ENCODE data around the gene CHKB. TPM values are rescaled to one million over a fixed set of nuclear protein-coding genes. Genes with fewer than 3 reads are reported as not detected.
A peak's percentile ranks its signal among the peaks of the same experiment; 100 is the strongest.
"Not testable (repeated sequence)": the region's sequence is repeated elsewhere in the genome, so short reads cannot be mapped to it uniquely, and the experiment has no call there.

CHKB gene
- total RNA-seq, 1 experiment from 2014 or later, result 77.8 TPM

DNA sequence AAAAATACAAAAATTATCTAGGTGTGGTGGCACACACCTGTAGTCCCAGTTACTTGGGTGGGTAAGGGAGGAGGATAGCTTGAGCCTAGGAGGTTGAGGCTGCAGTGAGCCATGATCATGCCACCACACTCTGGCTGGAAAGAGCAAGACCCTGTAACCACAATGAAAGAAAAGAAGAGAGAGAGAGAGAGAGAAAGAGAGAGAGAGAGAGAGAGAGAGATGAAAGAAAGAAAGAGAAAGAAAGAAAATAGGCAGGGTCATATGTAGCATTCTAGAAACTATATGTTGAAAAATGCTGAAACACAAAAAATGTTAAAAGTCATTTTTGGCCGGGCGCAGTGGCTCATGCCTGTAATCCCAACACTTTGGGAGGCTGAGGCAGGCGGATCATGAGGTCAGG lies 31.6 kb upstream of the CHKB start:
- not testable (repeated sequence) for H3K9ac ChIP-seq (ENCODE audit: low read length); H3K9me3 ChIP-seq (ENCODE audit: low read length); H3K27me3 ChIP-seq (ENCODE audit: low read length); H3K4me3 ChIP-seq (ENCODE audit: low read length); H3K36me3 ChIP-seq (ENCODE audit: insufficient read depth, low read length); H3K9me2 ChIP-seq (replicated peaks; ENCODE audit: insufficient read depth, low read length); H2AFZ ChIP-seq (ENCODE audit: low read length); DNase-seq; H3K4me2 ChIP-seq (ENCODE audit: low read depth, low read length, poor library complexity, severe bottlenecking); H4K20me1 ChIP-seq (ENCODE audit: insufficient read depth, low read depth, low read length); H3K27ac ChIP-seq (ENCODE audit: low read length); H3K79me2 ChIP-seq (ENCODE audit: low read length); H3K4me1 ChIP-seq (ENCODE audit: low read length)

- no peaks in the 10 kb centered on the region for H3K36me3 ChIP-seq (ENCODE audit: insufficient read depth, low read length)
- no peaks in the 10 kb centered on the region for H3K27me3 ChIP-seq (ENCODE audit: low read length)
- no peaks in the 10 kb centered on the region for H3K4me1 ChIP-seq (ENCODE audit: low read length)
- H2AFZ ChIP-seq (ENCODE audit: low read length), result no peak overlapping the region
- H3K27ac ChIP-seq (ENCODE audit: low read length), result no peak overlapping the region
- no peak overlapping the region for H3K4me2 ChIP-seq (ENCODE audit: low read depth, low read length, poor library complexity, severe bottlenecking)
- no peak for DNase-seq
- H3K9ac ChIP-seq (ENCODE audit: low read length), result no peak overlapping the region
- H3K9me2 ChIP-seq (replicated peaks; ENCODE audit: insufficient read depth, low read length), result no peaks in the 10 kb centered on the region
- no peaks in the 10 kb centered on the region for H4K20me1 ChIP-seq (ENCODE audit: insufficient read depth, low read depth, low read length)
- no peak overlapping the region for H3K4me3 ChIP-seq (ENCODE audit: low read length)
- H3K79me2 ChIP-seq (ENCODE audit: low read length), result no peaks in the 10 kb centered on the region
- H3K9me3 ChIP-seq (ENCODE audit: low read length), result no peaks in the 10 kb centered on the region
Measured at GRCh38 chr22:50613291-50613981, 30.8 kb upstream of the CHKB start.

GRCh38 chr22:50612528-50613221 lies 30.0 kb upstream of the CHKB start:
- no peaks in the 10 kb centered on the region for H3K9me2 ChIP-seq (replicated peaks; ENCODE audit: insufficient read depth, low read length)
- H3K4me2 ChIP-seq (ENCODE audit: low read depth, low read length, poor library complexity, severe bottlenecking), result no peak overlapping the region
- peak; percentile 61 for DNase-seq
- H3K36me3 ChIP-seq (ENCODE audit: insufficient read depth, low read length), result no peaks in the 10 kb centered on the region
- no peaks in the 10 kb centered on the region for H4K20me1 ChIP-seq (ENCODE audit: insufficient read depth, low read depth, low read length)
- H3K27me3 ChIP-seq (ENCODE audit: low read length), result no peaks in the 10 kb centered on the region
- no peaks in the 10 kb centered on the region for H3K79me2 ChIP-seq (ENCODE audit: low read length)
- no peak overlapping the region for H3K4me3 ChIP-seq (ENCODE audit: low read length)
- H3K4me1 ChIP-seq (ENCODE audit: low read length), result no peaks in the 10 kb centered on the region
- no peak overlapping the region for H3K27ac ChIP-seq (ENCODE audit: low read length)
- no peaks in the 10 kb centered on the region for H3K9me3 ChIP-seq (ENCODE audit: low read length)
- no peak overlapping the region for H3K9ac ChIP-seq (ENCODE audit: low read length)
- H2AFZ ChIP-seq (ENCODE audit: low read length), result no peak overlapping the region

DNA sequence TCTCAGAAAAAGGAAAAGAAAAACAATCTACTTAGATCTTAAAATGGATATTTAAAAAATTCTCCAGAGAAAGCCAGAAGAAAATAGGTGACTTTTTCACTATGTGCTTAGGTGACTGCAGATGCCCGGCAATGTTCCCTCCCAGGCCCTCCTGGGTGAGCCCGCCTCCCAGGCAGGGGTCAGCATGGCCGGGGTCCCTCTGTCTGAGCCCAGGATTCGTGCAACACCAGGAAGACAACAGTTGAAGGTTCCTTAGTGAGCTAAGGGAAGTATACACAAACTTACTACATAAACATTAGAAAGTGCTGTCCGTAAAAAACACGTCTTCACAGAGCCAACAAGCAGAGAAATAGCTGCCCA lies 29.5 kb upstream of the CHKB start:
- Histone ChIP-seq H3K27me3 (ENCODE audit: low read length) (no peaks in the 10 kb centered on the region), H3K9me3 (ENCODE audit: low read length) (no peaks in the 10 kb centered on the region), H3K79me2 (ENCODE audit: low read length) (no peaks in the 10 kb centered on the region), H3K4me3 (ENCODE audit: low read length) (no peak overlapping the region), H3K9me2 (replicated peaks; ENCODE audit: insufficient read depth, low read length) (no peaks in the 10 kb centered on the region), H3K4me2 (ENCODE audit: low read depth, low read length, poor library complexity, severe bottlenecking) (no peak overlapping the region), H3K9ac (ENCODE audit: low read length) (no peak overlapping the region), H4K20me1 (ENCODE audit: insufficient read depth, low read depth, low read length) (no peaks in the 10 kb centered on the region), H2AFZ (ENCODE audit: low read length) (no peak overlapping the region), H3K4me1 (ENCODE audit: low read length) (no peaks in the 10 kb centered on the region), H3K27ac (ENCODE audit: low read length) (no peak overlapping the region), H3K36me3 (ENCODE audit: insufficient read depth, low read length) (no peaks in the 10 kb centered on the region)
- DNase-seq, result no peak

DNA sequence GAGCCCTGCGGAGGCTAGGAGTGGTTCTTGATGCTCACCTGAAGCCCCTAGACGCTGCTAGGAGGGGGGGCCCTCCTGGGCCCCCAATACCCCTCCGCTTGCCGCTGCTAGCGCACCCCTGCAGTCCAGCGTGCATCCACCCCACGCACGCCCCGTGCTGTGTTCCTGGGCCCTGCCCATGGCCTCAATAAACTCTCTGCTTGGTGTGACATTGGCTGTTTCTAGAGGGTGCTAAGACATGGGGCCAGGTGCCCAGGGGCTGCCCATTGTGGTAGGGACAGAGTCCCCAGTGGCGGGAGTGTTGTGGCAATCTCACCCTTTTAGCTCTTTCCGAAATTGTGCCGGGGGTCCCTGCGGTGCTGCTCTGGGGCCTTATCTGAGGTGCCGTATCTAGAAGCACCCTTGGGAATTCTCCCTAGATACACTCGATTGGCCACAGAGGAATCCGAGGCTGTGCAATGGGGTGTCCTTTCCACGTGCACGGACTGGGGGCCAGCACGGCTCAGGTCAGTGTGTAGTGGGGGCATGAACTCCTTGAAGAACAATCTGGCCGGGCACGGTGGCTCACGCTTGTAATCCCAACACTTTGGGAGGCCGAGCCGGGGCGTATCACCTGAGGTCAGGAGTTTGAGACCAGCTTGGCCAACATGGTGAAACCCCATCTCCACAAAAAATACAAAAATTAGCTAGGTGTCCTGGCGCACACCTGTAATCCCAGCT lies 28.9 kb upstream of the CHKB start:
- Histone ChIP-seq H3K9me2 (replicated peaks; ENCODE audit: insufficient read depth, low read length) (no peaks in the 10 kb centered on the region), H4K20me1 (ENCODE audit: insufficient read depth, low read depth, low read length) (no peaks in the 10 kb centered on the region), H3K4me3 (ENCODE audit: low read length) (no peak overlapping the region), H3K4me1 (ENCODE audit: low read length) (no peaks in the 10 kb centered on the region), H3K27ac (ENCODE audit: low read length) (no peak overlapping the region), H3K79me2 (ENCODE audit: low read length) (no peaks in the 10 kb centered on the region), H3K36me3 (ENCODE audit: insufficient read depth, low read length) (no peaks in the 10 kb centered on the region), H3K9me3 (ENCODE audit: low read length) (no peaks in the 10 kb centered on the region), H3K27me3 (ENCODE audit: low read length) (no peaks in the 10 kb centered on the region), H3K4me2 (ENCODE audit: low read depth, low read length, poor library complexity, severe bottlenecking) (no peak overlapping the region), H2AFZ (ENCODE audit: low read length) (no peak overlapping the region), H3K9ac (ENCODE audit: low read length) (no peak overlapping the region)
- DNase-seq, result no peak

DNA sequence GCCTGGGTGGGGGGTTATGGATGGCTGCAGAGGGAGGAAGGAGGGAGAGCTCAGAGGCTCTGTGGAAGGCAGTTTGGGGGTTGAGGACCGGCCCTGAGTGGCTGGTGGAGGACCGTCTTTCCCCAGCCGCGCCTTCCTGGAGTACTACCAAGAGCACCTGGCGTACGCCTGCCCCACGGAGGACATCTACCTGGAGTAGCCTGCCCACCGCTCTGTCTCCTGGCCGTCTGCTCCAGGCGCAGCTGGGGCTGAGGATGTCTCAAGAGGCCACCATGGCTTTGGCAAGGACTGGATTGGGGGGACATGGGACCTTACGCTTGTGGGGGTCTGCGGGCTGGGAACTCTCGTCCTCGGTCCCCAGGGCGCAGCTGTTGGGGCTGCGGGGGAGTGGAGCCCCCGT lies 27.9 kb upstream of the CHKB start:
- no peaks in the 10 kb centered on the region for H3K79me2 ChIP-seq (ENCODE audit: low read length)
- H3K27me3 ChIP-seq (ENCODE audit: low read length), result no peaks in the 10 kb centered on the region
- H3K9me3 ChIP-seq (ENCODE audit: low read length), result no peaks in the 10 kb centered on the region
- H4K20me1 ChIP-seq (ENCODE audit: insufficient read depth, low read depth, low read length), result no peaks in the 10 kb centered on the region
- H3K4me2 ChIP-seq (ENCODE audit: low read depth, low read length, poor library complexity, severe bottlenecking), result no peak overlapping the region
- H3K9ac ChIP-seq (ENCODE audit: low read length), result no peak overlapping the region
- H3K27ac ChIP-seq (ENCODE audit: low read length), result no peak overlapping the region
- peaks cover 6% of the 10 kb centered on the region for H3K4me1 ChIP-seq (ENCODE audit: low read length)
- no peaks in the 10 kb centered on the region for H3K36me3 ChIP-seq (ENCODE audit: insufficient read depth, low read length)
- no peak overlapping the region for H2AFZ ChIP-seq (ENCODE audit: low read length)
- no peak overlapping the region for H3K4me3 ChIP-seq (ENCODE audit: low read length)
- no peak for DNase-seq
- no peaks in the 10 kb centered on the region for H3K9me2 ChIP-seq (replicated peaks; ENCODE audit: insufficient read depth, low read length)

DNA sequence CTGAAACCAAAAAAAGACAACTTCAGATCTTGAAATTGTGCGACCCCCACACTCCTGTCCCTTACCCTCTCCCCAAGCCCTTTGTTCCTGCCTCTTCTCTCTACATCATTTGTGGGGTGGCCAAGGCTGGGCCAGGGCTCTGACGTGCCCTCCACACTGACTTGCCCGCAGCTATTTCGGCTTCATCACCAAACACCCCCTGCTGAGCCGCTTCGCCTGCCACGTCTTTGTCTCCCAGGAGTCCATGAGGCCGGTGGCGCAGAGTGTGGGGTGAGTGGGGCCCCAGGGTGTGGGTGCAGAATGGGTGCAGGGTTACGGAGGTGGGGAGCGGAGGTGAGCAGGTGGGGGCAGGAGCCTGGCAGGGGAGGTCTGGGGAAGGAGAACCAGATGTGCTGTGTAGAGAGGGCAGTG lies 27.4 kb upstream of the CHKB start:
- Histone ChIP-seq H3K4me1 (ENCODE audit: low read length) (peaks cover 10% of the 10 kb centered on the region), H3K9me3 (ENCODE audit: low read length) (no peaks in the 10 kb centered on the region), H3K9ac (ENCODE audit: low read length) (no peak overlapping the region), H3K4me2 (ENCODE audit: low read depth, low read length, poor library complexity, severe bottlenecking) (no peak overlapping the region), H3K27ac (ENCODE audit: low read length) (no peak overlapping the region), H3K27me3 (ENCODE audit: low read length) (no peaks in the 10 kb centered on the region), H3K4me3 (ENCODE audit: low read length) (no peak overlapping the region), H2AFZ (ENCODE audit: low read length) (no peak overlapping the region), H3K36me3 (ENCODE audit: insufficient read depth, low read length) (no peaks in the 10 kb centered on the region), H3K79me2 (ENCODE audit: low read length) (no peaks in the 10 kb centered on the region), H3K9me2 (replicated peaks; ENCODE audit: insufficient read depth, low read length) (no peaks in the 10 kb centered on the region), H4K20me1 (ENCODE audit: insufficient read depth, low read depth, low read length) (no peaks in the 10 kb centered on the region)
- DNase-seq, result no peak

- H3K36me3 ChIP-seq (ENCODE audit: insufficient read depth, low read length), result no peaks in the 10 kb centered on the region
- no peak for DNase-seq
Measured at GRCh38 chr22:50609599-50609998, 26.9 kb upstream of the CHKB start.

More at GRCh38 chr22:50609599-50609998, 26.9 kb upstream of the CHKB start:
- Histone ChIP-seq H3K4me3 (ENCODE audit: low read length) (no peak overlapping the region), H3K9ac (ENCODE audit: low read length) (no peak overlapping the region), H3K4me2 (ENCODE audit: low read depth, low read length, poor library complexity, severe bottlenecking) (no peak overlapping the region), H4K20me1 (ENCODE audit: insufficient read depth, low read depth, low read length) (no peaks in the 10 kb centered on the region), H3K27me3 (ENCODE audit: low read length) (no peaks in the 10 kb centered on the region), H3K9me3 (ENCODE audit: low read length) (no peaks in the 10 kb centered on the region), H2AFZ (ENCODE audit: low read length) (no peak overlapping the region), H3K79me2 (ENCODE audit: low read length) (no peaks in the 10 kb centered on the region), H3K9me2 (replicated peaks; ENCODE audit: insufficient read depth, low read length) (no peaks in the 10 kb centered on the region), H3K27ac (ENCODE audit: low read length) (no peak overlapping the region), H3K4me1 (ENCODE audit: low read length) (peaks cover 10% of the 10 kb centered on the region)

Data from Karpas-422 (cell line).